GM12878 (cell line): Measurements from ENCODE around the gene CCDC43.

Experiments used
- BMI1 ChIP-seq: fragments of 450-650 bp; IDR thresholded peaks from 2 replicates; pipeline ENCODE4 v1.6.1; 2016; ENCODE audit warnings: mild to moderate bottlenecking, moderate library complexity, borderline replicate concordance
- CTCF ChIP-seq, 3 experiments: IDR thresholded peaks in 2 of 3; conservative IDR thresholded peaks in 1 of 3; 2 replicates each; pipeline ENCODE4 v1.5.1; 2011; ENCODE audit warnings: low read depth in 3 of 3, low read length in 3 of 3, mild to moderate bottlenecking in 3 of 3, control low read depth in 2 of 3, moderate library complexity in 2 of 3, inconsistent platforms in 1 of 3, mixed read lengths in 1 of 3; ENCODE audit not compliant: control insufficient read depth in 2 of 3, insufficient read depth in 1 of 3; ENCODE audit errors: extremely low read depth in 1 of 3
- E2F4 ChIP-seq: IDR thresholded peaks from 2 replicates; pipeline ENCODE4 v1.6.1; 2012; ENCODE audit warnings: low read depth, low read length, improper control_type of control experiment
- ETV6 ChIP-seq, 2 experiments: fragments of 450-650 bp in 1 of 2; IDR thresholded peaks in 1 of 2; conservative IDR thresholded peaks in 1 of 2; 2 replicates each; pipeline ENCODE4 v1.6.1; 2014; ENCODE audit warnings: antibody characterized with exemption in 1 of 2, borderline replicate concordance in 1 of 2, low read depth in 1 of 2, mild to moderate bottlenecking in 1 of 2, moderate library complexity in 1 of 2
- GABPA ChIP-seq: IDR thresholded peaks from 2 replicates; pipeline ENCODE4 v1.6.1; 2014; ENCODE audit warnings: antibody characterized with exemption, low read depth, mild to moderate bottlenecking, inconsistent platforms
- IRF5 ChIP-seq: fragments of 450-650 bp; IDR thresholded peaks from 2 replicates; pipeline ENCODE4 v1.6.1; 2017; ENCODE audit warnings: borderline replicate concordance
- JUNB ChIP-seq: IDR thresholded peaks from 2 replicates; pipeline ENCODE4 v1.6.1; 2016; ENCODE audit warnings: antibody characterized with exemption, mild to moderate bottlenecking
- MTA2 ChIP-seq: fragments of 450-650 bp; IDR thresholded peaks from 2 replicates; pipeline ENCODE4 v1.6.1; 2016; ENCODE audit warnings: low read depth, mild to moderate bottlenecking, moderate library complexity
- MYC ChIP-seq: IDR thresholded peaks from 2 replicates; pipeline ENCODE4 v1.6.1; 2011; ENCODE audit warnings: mild to moderate bottlenecking, low read length, moderate library complexity, inconsistent platforms; ENCODE audit not compliant: insufficient read depth, insufficient replicate concordance, insufficient read length, severe bottlenecking
- POLR2AphosphoS5 ChIP-seq: IDR thresholded peaks from 2 replicates; pipeline ENCODE4 v1.6.1; 2011; ENCODE audit warnings: mild to moderate bottlenecking, low read length, inconsistent platforms
- REST ChIP-seq: IDR thresholded peaks from 2 replicates; pipeline ENCODE4 v1.6.1; 2012; ENCODE audit warnings: mild to moderate bottlenecking, low read depth, low read length
- SRF ChIP-seq, 2 experiments: IDR thresholded peaks; 2 replicates each; pipeline ENCODE4 v1.6.1; 2011; ENCODE audit warnings: low read depth in 2 of 2, low read length in 2 of 2, mild to moderate bottlenecking in 1 of 2, moderate library complexity in 1 of 2
- YBX1 ChIP-seq: fragments of 450-650 bp; IDR thresholded peaks from 2 replicates; pipeline ENCODE4 v1.6.1; 2016; ENCODE audit warnings: antibody characterized with exemption
- ZNF274 ChIP-seq: IDR thresholded peaks from one replicate; pipeline ENCODE4 v1.8.0; 2011; ENCODE audit not compliant: insufficient read length, insufficient read depth

- no peak for TF ChIP-seq CTCF (IDR thresholded peaks at IDR 0.05 in 2 of 3, conservative IDR thresholded peaks at IDR 0.05 in 1 of 3; ENCODE audit: control insufficient read depth in 2 of 3, extremely low read depth in 1 of 3, insufficient read depth in 1 of 3, low read depth in 3 of 3, low read length in 3 of 3)
- no peak for TF ChIP-seq MTA2
- no peak for TF ChIP-seq ETV6 (conservative IDR thresholded peaks at IDR 0.05 in 1 of 2, IDR thresholded peaks at IDR 0.05 in 1 of 2; ENCODE audit: borderline replicate concordance in 1 of 2, low read depth in 1 of 2)
- no peak for TF ChIP-seq POLR2AphosphoS5
- TF ChIP-seq REST = no peak
- no peak for TF ChIP-seq ZNF274
- TF ChIP-seq JUNB = no peak
- no peak for TF ChIP-seq GABPA
- no peak for TF ChIP-seq BMI1
- no peak for TF ChIP-seq MYC
- TF ChIP-seq E2F4 = no peak
- TF ChIP-seq SRF (IDR thresholded peaks at IDR 0.05; ENCODE audit: low read depth in 2 of 2, low read length in 2 of 2) = no peak
- TF ChIP-seq IRF5 = no peak
- TF ChIP-seq YBX1 = no peak
Observed at GRCh38 chr17:44652727-44653126, 36.8 kb downstream of the CCDC43 start.
